GM12891 (cell line): ENCODE data around the gene INAFM2.

ENCODE experiments used
- PAX5 ChIP-seq: IDR thresholded peaks from 2 replicates; pipeline ENCODE4 v1.6.1; 2011; ENCODE audit warnings: low read length, moderate library complexity, mild to moderate bottlenecking; ENCODE audit not compliant: insufficient read depth, severe bottlenecking
- POLR2A ChIP-seq: IDR thresholded peaks from 2 replicates; pipeline ENCODE4 v1.6.1; 2011; ENCODE audit warnings: low read depth, low read length, control low read depth
- POLR2AphosphoS5 ChIP-seq: IDR thresholded peaks from 2 replicates; pipeline ENCODE4 v1.6.1; 2011; ENCODE audit warnings: low read depth, low read length, control low read depth
- POU2F2 ChIP-seq: IDR thresholded peaks from 2 replicates; pipeline ENCODE4 v1.6.1; 2011; ENCODE audit warnings: low read depth, mild to moderate bottlenecking, control low read depth, low read length, moderate library complexity
- SPI1 ChIP-seq: IDR thresholded peaks from 2 replicates; pipeline ENCODE4 v1.6.1; 2011; ENCODE audit warnings: low read depth, low read length, control low read depth
- TAF1 ChIP-seq: IDR thresholded peaks from 2 replicates; pipeline ENCODE4 v1.6.1; 2011; ENCODE audit warnings: low read depth, low read length, control low read depth

GRCh38 chr15:40363611-40364010 is 40.1 kb downstream of the INAFM2 start:
- TF ChIP-seq POLR2AphosphoS5 = no peak
- TF ChIP-seq POLR2A = no peak
- no peak for TF ChIP-seq TAF1
- no peak for TF ChIP-seq POU2F2
- no peak for TF ChIP-seq SPI1
- TF ChIP-seq PAX5 = no peak
